ENCODE measurements around the gene JUP. TPM values are rescaled to one million over a fixed set of nuclear protein-coding genes. Genes with fewer than 3 reads are reported as not detected.

The JUP gene
- polyA plus RNA-seq, 3 donors, result 170 to 196 (median 178) TPM

DNA sequence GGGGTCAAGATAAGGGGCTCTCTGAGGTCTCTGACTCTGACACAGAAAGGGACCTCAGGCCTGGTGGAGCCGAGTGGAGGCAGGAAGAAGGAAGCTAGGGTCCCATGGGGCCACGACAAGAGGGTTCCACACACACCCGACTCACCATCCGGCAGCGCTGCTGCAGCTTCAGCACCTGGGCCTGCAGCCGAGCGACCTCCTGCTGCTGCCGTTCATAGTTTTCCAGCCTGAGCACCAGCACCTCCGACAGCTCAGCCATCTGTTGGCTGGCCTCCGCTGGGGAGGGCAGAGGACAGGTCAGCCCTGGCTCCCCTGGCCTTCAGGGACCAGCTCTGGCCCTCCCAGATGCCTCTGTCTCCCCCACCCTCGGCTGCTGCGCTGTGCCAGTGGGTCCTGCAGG, 58.5 kb downstream of the JUP start:
- DNase-seq (ENCODE audit: low read depth in 3 of 3, low spot score in 2 of 3), result no peak

DNA sequence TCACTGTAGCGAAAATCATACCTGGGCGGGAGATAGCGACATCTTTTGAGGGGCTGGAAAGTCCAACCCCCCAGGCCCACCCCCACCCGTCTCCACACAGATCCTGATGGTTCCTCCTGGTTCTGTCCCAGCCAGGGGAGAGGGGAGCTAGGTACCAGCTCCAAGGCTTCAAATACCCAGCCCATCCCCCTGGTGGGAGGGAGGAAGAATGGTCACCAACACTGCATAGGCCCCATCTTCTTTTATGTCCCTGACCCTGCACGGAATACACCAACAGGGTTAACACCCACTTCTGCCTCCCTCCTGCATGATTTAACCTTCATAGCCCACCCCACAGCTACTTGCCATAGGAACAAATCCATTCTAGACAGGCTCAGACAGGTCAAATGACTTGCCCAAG, 61.4 kb downstream of the JUP start:
- no peak for DNase-seq (ENCODE audit: low read depth in 3 of 3, low spot score in 2 of 3)

DNA sequence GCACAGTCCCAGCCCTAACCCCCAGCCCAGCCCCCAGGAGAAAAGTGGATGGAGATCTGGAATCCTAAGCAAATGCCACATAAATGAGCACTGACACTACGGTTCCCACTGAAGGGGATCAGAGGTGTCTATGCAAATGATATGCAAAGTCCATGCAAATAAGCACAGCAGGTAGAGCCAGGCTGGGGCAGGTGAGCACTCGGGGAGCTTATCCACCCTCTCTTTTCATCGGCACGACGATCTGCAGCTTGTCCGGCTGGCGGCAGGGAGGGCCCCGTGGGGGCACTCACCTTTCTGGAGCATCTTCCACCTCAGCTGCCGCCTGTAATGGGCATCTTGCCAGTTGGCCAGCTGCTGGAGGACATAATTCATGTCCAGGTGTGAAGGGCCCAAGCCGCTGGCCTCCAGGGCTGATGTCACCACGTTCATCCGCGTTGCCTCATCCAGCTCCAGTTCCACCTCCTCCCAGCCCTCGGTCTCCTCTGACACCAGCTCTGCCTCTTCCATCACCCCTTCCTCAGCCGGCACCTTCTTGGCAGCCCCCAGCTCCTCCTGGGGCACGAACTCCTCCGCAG, 61.9 kb downstream of the JUP start:
- no peak for DNase-seq (ENCODE audit: low read depth in 3 of 3, low spot score in 2 of 3)

DNA sequence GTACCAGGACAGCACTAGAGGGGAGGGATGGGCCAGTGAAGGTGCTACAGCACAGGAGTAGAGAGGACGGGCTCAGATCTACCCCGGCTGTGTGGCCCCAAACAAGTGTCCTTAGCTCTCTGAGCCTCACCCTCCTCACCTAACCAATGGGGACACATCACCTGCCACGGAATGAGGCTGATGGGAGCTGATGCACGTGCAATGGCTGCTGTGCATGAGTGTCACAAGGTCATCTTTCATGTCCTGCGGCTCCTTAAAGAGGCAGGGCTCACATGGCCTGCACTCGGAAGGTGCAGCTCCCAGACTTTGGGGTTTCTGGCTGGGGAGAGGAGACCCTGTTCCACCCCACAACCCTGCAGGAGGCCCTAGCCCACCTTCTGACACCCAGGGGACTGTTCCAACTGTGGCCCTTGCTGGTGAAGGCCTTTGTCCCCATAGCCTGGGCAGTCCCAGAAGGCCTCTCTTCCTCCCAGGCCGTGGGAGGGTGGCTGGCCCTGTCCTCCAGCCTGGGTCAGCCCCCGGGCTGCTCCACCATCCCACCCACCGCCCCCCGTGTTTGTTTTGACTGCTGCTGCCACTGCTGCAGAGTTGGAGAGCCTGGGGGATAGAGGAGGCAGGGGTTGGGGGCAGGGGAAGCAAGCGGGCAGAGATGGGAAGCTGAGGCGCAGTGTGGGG, 62.6 kb downstream of the JUP start:
- DNase-seq (ENCODE audit: low read depth in 3 of 3, low spot score in 2 of 3), result no peak

DNA sequence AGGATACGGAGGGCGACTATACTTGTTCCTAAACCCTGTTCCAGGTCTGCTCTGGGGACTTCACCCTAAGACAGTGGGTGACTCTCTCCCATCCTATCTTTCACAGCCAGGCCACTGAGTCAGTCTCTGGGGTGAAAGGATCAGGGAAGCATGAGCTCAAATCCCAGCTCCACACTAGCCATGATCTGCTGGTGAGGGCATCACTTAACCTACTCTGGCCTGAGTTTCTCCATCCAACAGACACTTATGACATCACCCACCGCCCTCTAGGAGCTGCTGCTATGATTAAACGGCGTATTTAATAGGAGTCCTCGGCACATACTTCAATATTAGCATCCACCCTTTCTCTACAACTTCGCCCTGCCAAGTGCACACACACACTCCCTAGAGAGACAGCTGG, 64.3 kb downstream of the JUP start:
- DNase-seq (ENCODE audit: low read depth in 3 of 3, low spot score in 2 of 3), result no peak

DNA sequence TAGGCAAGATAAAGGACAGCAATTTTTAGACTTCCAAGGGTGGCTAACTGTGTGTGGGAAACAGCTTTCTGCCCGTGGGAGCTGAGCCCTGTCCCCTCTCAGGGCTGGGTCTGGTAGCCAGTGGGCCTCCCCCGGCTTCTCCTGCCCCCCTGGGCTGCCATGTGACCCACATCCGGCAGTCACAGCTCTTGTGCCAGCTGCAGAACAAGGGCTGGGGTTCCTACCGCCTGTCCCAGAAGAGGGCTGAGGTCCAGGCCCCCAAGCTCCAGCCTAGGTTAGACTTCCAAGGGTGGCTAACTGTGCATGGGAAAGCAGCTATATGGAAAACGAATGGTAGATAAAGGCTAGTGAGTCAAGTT, 68.2 kb downstream of the JUP start:
- no peak for DNase-seq (ENCODE audit: low read depth in 3 of 3, low spot score in 2 of 3)

DNA sequence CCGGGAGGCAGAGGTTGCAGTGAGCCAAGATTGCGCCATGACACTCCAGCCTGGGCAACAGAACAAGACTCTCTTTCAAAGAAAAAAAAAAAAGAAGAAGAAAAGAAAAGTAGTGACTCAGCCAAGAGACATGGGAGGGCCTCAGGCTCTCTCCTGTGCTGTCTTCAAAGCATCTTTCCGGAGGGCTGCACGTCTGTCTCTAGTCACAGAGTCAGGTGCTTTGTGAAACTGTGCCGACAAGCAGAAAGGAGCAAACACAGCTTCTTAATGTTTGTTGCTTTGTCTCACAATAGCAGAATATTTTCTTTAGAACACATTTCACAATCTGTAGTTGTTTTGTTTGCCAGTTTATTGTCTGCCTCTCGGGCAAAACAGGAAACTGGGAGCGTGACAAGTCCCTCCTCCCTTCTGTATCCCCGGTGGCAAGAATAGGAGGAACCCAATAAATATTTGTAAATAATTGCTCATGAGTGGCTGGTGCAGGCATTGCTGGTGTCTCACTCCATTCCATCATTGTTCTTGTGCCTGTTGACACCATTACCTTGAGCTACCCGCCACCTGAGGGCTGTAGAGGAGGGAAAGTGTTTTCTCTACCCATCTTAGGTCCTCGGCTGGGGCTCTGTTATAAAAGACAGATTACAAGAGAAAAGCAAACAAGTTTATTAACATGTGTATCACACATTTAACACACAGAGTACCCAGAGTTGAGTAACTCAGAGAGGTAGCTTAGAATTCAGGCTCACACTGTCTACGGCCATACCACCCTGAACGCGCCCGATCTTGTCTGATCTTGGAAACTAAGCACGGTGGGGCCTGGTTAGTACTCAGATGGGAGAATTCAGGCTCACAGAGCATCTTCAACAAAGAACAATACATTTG, 68.9 kb downstream of the JUP start:
- no peak for DNase-seq (ENCODE audit: low read depth in 3 of 3, low spot score in 2 of 3)

DNA sequence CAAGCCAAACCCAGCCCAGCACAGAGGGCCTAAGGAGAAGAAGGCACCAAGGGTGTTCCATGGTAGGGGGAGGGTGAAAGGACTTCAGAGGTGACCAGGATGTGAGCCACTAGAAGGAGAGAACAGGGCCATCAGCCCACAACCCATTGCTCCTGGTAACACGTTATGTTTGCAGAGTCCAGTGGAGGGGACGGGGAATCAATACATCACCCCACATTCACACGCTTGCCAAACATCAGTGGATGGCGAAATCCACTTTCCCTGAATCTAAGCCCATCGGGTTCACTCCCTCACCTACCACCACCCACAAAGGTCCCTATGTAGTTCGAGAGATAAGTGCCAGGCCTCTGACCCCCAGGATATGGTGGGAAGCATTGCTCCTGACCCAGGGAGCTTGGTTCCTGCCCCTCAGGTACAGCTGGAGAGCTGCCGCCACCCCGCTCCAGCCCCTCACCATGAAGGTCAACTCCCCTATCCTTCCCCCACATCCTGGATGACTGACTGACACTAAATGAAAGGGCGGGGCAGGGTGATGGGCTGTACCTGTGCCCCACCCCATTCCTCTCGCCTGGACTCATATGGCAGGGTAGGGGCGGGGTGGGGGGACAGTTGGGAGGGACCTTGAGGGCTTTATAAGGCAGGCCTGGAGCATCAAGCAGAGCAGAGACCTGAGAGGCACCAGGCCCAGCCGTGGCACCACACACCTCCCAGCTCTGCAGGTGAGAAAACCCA, 74.7 kb downstream of the JUP start, which contains the start of gene GAST:
Gene GAST (plus strand): TSS at position 663 of the 732 bp plus-strand sequence. CDS start 3,106 bp downstream, outside the sequence.
- no peak for DNase-seq (ENCODE audit: low read depth in 3 of 3, low spot score in 2 of 3)

DNA sequence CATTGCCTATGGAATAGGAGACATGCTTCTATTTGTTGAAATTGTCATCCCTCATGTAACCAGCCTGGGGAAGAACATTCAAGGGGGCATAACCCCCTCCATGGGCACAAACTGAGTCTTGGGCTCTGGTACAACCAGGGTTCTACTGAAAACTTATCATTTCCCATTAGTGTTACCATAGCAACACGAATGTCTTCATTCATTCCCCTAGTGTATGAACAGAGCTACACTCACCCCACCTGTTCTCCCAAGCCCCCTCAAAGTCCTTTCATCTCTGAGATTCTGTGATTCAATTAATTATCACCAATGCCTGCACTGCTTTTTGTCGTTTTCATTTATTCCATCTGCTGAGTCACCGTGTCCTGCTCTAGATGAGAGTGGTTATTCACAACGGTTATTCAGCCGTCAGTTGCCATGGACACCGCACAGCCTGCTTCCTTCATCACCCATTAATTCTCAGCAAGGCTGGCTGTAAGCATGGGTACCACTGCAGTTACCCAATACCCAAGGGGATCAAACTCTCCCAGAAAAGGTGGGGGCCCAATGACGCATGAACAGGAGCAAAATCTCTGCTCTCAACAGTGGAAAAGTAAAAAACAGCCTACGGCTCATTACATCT, 75.9 kb downstream of the JUP start:
- DNase-seq (ENCODE audit: low read depth in 3 of 3, low spot score in 2 of 3), result no peak

DNA sequence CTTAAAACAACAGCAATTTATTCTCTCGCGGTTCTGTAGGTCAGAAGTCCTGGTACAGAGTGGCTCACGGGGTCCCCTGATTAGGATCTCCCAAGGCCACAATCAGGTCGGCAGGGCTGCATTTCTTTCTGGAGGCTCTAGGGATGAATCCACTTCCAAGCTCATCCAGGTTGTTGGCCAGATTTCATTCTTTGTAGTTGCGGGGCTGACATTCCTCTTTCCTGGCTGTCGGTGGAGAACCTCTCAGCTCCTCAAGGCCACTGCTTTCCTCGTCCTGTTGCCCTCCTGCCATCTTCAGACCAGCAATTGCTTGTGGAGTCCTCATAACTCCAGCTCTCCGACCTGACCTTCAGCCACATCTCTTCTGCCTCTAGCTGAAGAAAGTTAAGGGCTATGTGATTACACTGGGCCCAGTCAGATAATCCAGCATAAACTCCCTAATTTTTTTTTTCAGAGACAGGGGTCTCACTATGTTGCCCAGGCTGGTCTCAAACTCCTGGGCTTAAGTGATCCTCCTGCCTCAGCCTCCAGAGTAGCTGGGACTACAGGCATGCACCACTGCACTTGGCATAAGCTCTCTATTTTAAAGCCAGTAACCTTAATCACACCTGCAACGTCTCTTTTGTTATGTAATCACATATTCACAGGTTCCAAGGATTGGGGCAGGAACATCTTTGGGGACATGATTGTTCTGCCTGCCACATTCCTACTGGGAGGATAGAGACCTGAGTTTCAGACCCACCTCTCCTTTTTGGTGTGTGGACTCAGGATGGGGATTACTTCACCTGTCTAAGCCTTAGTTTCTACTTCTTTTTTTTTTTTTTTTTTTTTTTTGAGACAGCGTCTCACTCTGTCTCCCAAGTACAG, 78.5 kb downstream of the JUP start:
- DNase-seq (ENCODE audit: low read depth in 3 of 3, low spot score in 2 of 3), result no peak

DNA sequence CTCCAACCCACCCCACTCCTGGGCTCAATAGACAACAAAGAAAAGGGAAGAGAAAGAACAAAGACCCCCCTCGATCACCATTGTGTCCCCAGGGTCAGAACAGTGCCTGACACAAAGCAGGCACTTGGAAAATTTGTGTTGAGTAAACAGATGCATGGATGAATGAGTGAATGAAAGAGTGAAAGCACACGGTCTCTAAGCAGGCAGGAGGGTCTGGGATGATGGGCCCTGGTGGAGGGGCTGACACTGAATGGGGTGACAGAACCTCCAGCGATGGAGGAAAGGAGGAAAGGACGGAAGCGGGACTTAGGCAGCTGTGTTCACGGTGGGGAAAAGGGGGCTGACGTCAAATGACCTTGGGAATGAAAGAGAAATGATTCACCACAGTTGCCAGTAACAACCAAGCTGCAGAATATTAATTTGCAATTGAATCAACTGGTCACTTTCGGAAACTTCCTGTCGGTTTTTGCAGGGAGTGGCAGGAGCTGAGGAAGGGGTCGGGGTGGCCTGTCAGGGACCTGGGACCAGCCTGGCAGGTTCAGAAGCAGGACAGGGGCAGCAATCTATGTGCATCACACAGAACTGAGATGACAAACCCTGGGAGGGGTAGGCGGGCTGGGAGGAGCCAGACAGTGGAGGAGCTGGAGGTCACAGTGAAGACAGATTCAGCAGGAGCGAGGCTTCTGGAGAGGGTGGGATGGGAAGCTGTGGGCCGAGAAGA, 81.1 kb downstream of the JUP start:
- no peak for DNase-seq (ENCODE audit: low read depth in 3 of 3, low spot score in 2 of 3)

Other genes starting within 250 kb of the JUP start
- gene KRT9, start 214.7 kb downstream of the JUP start, polyA plus RNA-seq (ENCODE audit: insufficient read length in 3 of 3), result not detected
- under 1 TPM; 0.28 to 0.55 (median 0.35) TPM for gene KRT14, start 199.8 kb downstream of the JUP start, polyA plus RNA-seq (ENCODE audit: insufficient read length in 3 of 3)
- gene KRT16, start 173.9 kb downstream of the JUP start, polyA plus RNA-seq (ENCODE audit: insufficient read length in 3 of 3), result not detected
- 1 to 10 TPM in 2 of 3 donors, under 1 TPM in 1; 0.98 to 1.6 (median 1.2) TPM for gene KRT17, start 162.1 kb downstream of the JUP start, polyA plus RNA-seq (ENCODE audit: insufficient read length in 3 of 3)
- 100 to 1,000 TPM; 766 to 777 (median 774) TPM for gene EIF1, start 97.8 kb downstream of the JUP start, polyA plus RNA-seq (ENCODE audit: insufficient read length in 3 of 3)
- not detected for gene GAST, start 74.4 kb downstream of the JUP start, polyA plus RNA-seq (ENCODE audit: insufficient read length in 3 of 3)
- gene HAP1, start 52.1 kb downstream of the JUP start, polyA plus RNA-seq (ENCODE audit: insufficient read length in 3 of 3), result 1 to 10 TPM in 1 of 3 donors, under 1 TPM in 2; 0.69 to 1.1 (median 0.98) TPM
- 10 to 100 TPM; 32.8 to 40.6 (median 39.3) TPM for gene P3H4, start 25.2 kb upstream of the JUP start, polyA plus RNA-seq (ENCODE audit: insufficient read length in 3 of 3)
- 100 to 1,000 TPM; 123 to 139 (median 125) TPM for gene FKBP10, start 26.3 kb upstream of the JUP start, polyA plus RNA-seq (ENCODE audit: insufficient read length in 3 of 3)
- 100 to 1,000 TPM in 2 of 3 donors, 10 to 100 TPM in 1; 99.0 to 122 (median 108) TPM for gene NT5C3B, start 49.5 kb upstream of the JUP start, polyA plus RNA-seq (ENCODE audit: insufficient read length in 3 of 3)
- under 1 TPM; 0.17 to 0.28 (median 0.24) TPM for gene KLHL10, start 51.1 kb upstream of the JUP start, polyA plus RNA-seq (ENCODE audit: insufficient read length in 3 of 3)
- gene KLHL11, start 78.7 kb upstream of the JUP start, polyA plus RNA-seq (ENCODE audit: insufficient read length in 3 of 3), result 10 to 100 TPM in 1 of 3 donors, 1 to 10 TPM in 2; 8.2 to 10.5 (median 9.5) TPM
- gene ACLY, start 132.2 kb upstream of the JUP start, polyA plus RNA-seq (ENCODE audit: insufficient read length in 3 of 3), result 10 to 100 TPM; 80.8 to 94.8 (median 86.0) TPM
- 1 to 10 TPM; 5.5 to 6.9 (median 6.5) TPM for gene ODAD4, start 143.9 kb upstream of the JUP start, polyA plus RNA-seq (ENCODE audit: insufficient read length in 3 of 3)
- gene CNP, start 180.1 kb upstream of the JUP start, polyA plus RNA-seq (ENCODE audit: insufficient read length in 3 of 3), result 10 to 100 TPM; 58.1 to 62.3 (median 60.6) TPM
- 100 to 1,000 TPM; 150 to 173 (median 163) TPM for gene DNAJC7, start 230.7 kb upstream of the JUP start, polyA plus RNA-seq (ENCODE audit: insufficient read length in 3 of 3)
- 10 to 100 TPM; 42.9 to 49.9 (median 49.0) TPM for gene NKIRAS2, start 233.4 kb upstream of the JUP start, polyA plus RNA-seq (ENCODE audit: insufficient read length in 3 of 3)

All from right renal cortex interstitium (tissue), 3 donors.